HepG2 (cell line): ENCODE data around the gene ZNF48. TPM values are rescaled to one million over a fixed set of nuclear protein-coding genes. Genes with fewer than 3 reads are reported as not detected.
A peak's percentile ranks its signal among the peaks of the same experiment; 100 is the strongest.

Experiments
- ATM ChIP-seq: fragments of 450-650 bp; IDR thresholded peaks from 2 replicates; pipeline ENCODE4 v1.7.1; 2017; ENCODE audit warnings: mild to moderate bottlenecking, borderline replicate concordance
- CAMTA2 ChIP-seq: sonication (generic); formaldehyde crosslinking; IDR thresholded peaks from 2 replicates; pipeline ENCODE4 v1.4.0; 2020; ENCODE audit warnings: mild to moderate bottlenecking, missing genetic modification reagents, borderline replicate concordance
- CHD4 ChIP-seq: fragments of 200-600 bp; sonication (generic); IDR thresholded peaks from 2 replicates; pipeline ENCODE4 v1.7.0; 2017; ENCODE audit warnings: mild to moderate bottlenecking, low read length, borderline replicate concordance
- CTCF ChIP-seq: sonication (generic); formaldehyde crosslinking; IDR thresholded peaks from 2 replicates; pipeline ENCODE4 v1.5.0; 2020; ENCODE audit warnings: mild to moderate bottlenecking, missing genetic modification reagents, moderate library complexity
- ETV6 ChIP-seq: sonication (generic); formaldehyde crosslinking; conservative IDR thresholded peaks from 2 replicates; pipeline ENCODE4 v1.4.0; 2020; ENCODE audit warnings: missing genetic modification reagents
- HHEX ChIP-seq: IDR thresholded peaks from 2 replicates; pipeline ENCODE4 v1.6.1; 2016; ENCODE audit warnings: control low read depth
- IKZF4 ChIP-seq: sonication (generic); formaldehyde crosslinking; IDR thresholded peaks from 2 replicates; pipeline ENCODE4 v1.5.1; 2020; ENCODE audit warnings: borderline replicate concordance, mild to moderate bottlenecking, low read depth, missing genetic modification reagents; ENCODE audit errors: not compliant biosample characterization
- KDM6A ChIP-seq: IDR thresholded peaks from 2 replicates; pipeline ENCODE4 v1.6.1; 2016; ENCODE audit warnings: low read depth
- KMT2A ChIP-seq: sonication (generic); formaldehyde crosslinking; IDR thresholded peaks from 2 replicates; pipeline ENCODE4 v1.4.0; 2020; ENCODE audit warnings: missing genetic modification reagents
- NFIB ChIP-seq: sonication (generic); formaldehyde crosslinking; IDR thresholded peaks from 2 replicates; pipeline ENCODE4 v1.9.0; 2021; ENCODE audit warnings: missing genetic modification reagents, mild to moderate bottlenecking, borderline replicate concordance
- RBM22 ChIP-seq: fragments of 200-400 bp; formaldehyde crosslinking; optimal IDR thresholded peaks from 2 replicates; pipeline ENCODE3; 2017; ENCODE audit warnings: mild to moderate bottlenecking, low read length, moderate library complexity
- RNF219 ChIP-seq: sonication (generic); formaldehyde crosslinking; IDR thresholded peaks from 2 replicates; pipeline ENCODE4 v1.5.0; 2020; ENCODE audit warnings: mild to moderate bottlenecking, missing genetic modification reagents
- SNRNP70 ChIP-seq: fragments of 200-400 bp; formaldehyde crosslinking; IDR thresholded peaks from 2 replicates; pipeline ENCODE4 v1.6.1; 2017; ENCODE audit warnings: mild to moderate bottlenecking, low read depth, low read length, moderate library complexity
- SP2 ChIP-seq: sonication (generic); formaldehyde crosslinking; IDR thresholded peaks from 2 replicates; pipeline ENCODE4 v1.5.1; 2020; ENCODE audit warnings: mild to moderate bottlenecking, missing genetic modification reagents
- TAF15 ChIP-seq: fragments of 200-400 bp; formaldehyde crosslinking; IDR thresholded peaks from one replicate; pipeline ENCODE4 v1.6.1; 2018; ENCODE audit warnings: mild to moderate bottlenecking, low read depth, low read length; ENCODE audit not compliant: poor library complexity, severe bottlenecking
- TRIM24 ChIP-seq: sonication (generic); formaldehyde crosslinking; IDR thresholded peaks from 2 replicates; pipeline ENCODE4 v1.8.0; 2022; ENCODE audit warnings: mild to moderate bottlenecking, missing genetic modification reagents
- ZNF274 ChIP-seq: sonication (generic); formaldehyde crosslinking; IDR thresholded peaks from 2 replicates; pipeline ENCODE4 v1.5.1; 2020; ENCODE audit warnings: mild to moderate bottlenecking, missing genetic modification reagents
- ZNF460 ChIP-seq: sonication (generic); formaldehyde crosslinking; IDR thresholded peaks from 2 replicates; pipeline ENCODE4 v1.5.1; 2020; ENCODE audit warnings: missing genetic modification reagents, mild to moderate bottlenecking, borderline replicate concordance
- ZNF709 ChIP-seq: sonication (generic); formaldehyde crosslinking; IDR thresholded peaks from 2 replicates; pipeline ENCODE4 v1.5.0; 2020; ENCODE audit warnings: mild to moderate bottlenecking, missing genetic modification reagents
- ZNF720 ChIP-seq: sonication (generic); formaldehyde crosslinking; IDR thresholded peaks from 2 replicates; pipeline ENCODE4 v1.4.0; 2020; ENCODE audit warnings: missing genetic modification reagents
- ZNF737 ChIP-seq: sonication (generic); formaldehyde crosslinking; IDR thresholded peaks from 2 replicates; pipeline ENCODE4 v1.5.0; 2020; ENCODE audit warnings: missing genetic modification reagents, mild to moderate bottlenecking, borderline replicate concordance
- ZNF777 ChIP-seq: sonication (generic); formaldehyde crosslinking; IDR thresholded peaks from 2 replicates; pipeline ENCODE4 v1.4.0; 2020; ENCODE audit warnings: missing genetic modification reagents
- ZZZ3 ChIP-seq: sonication (generic); formaldehyde crosslinking; IDR thresholded peaks from 2 replicates; pipeline ENCODE4 v1.4.0; 2020; ENCODE audit warnings: missing genetic modification reagents, mild to moderate bottlenecking, borderline replicate concordance
- polyA plus RNA-seq, 8 experiments: library from polyadenylated mRNA; depleted of rRNA in 3 of 8; stranded (reverse) in 7 of 8; unstranded in 1 of 8; fragments of >200 nt; fragmentation: Illumina TruSeq in 4 of 8; extraction: Trizol in 4 of 8; gene quantifications; 2 replicates each; pipeline versions ENCODE4 v1.2.1 to v1.2.3, GENCODE V29; 2011 to 2016; ENCODE audit warnings: low read depth in 4 of 8, missing spikeins in 1 of 8, mixed read lengths in 1 of 8; ENCODE audit not compliant: insufficient read depth in 1 of 8
- total RNA-seq, 5 experiments: library from RNA; depleted of rRNA; stranded (reverse); fragments of >200 nt; fragmentation: Illumina TruSeq; extraction: Trizol; gene quantifications; 2 replicates each; pipeline ENCODE4 v1.2.3, GENCODE V29; 2016; ENCODE audit warnings: low read depth in 1 of 5
- TF ChIP-seq, protein P1 (sequence below): sonication (generic); formaldehyde crosslinking; IDR thresholded peaks from 2 replicates; pipeline ENCODE4 v1.4.0; 2020; ENCODE audit warnings: missing genetic modification reagents
- TF ChIP-seq, protein P2 (sequence below): sonication (generic); formaldehyde crosslinking; IDR thresholded peaks from 2 replicates; pipeline ENCODE4 v1.4.0; 2020; ENCODE audit warnings: missing genetic modification reagents, low read depth, mild to moderate bottlenecking, borderline replicate concordance

Gene ZNF48
- total and polyA plus RNA-seq, 2 of the 13 experiments (the other 11 are each of a cell fraction or from before 2014, with no cell fraction given) = 9.9 to 12.3 TPM

GRCh38 chr16:30395155-30395991 lies at the start of gene ZNF48 (continued):
- TF ChIP-seq CHD4 (no peak), ZNF460 (CRISPR knock-in tag) (no peak), RBM22 (no peak), TAF15 (peak; percentile 9), NFIB (no peak), KDM6A (CRISPR knock-in tag) (no peak), ZNF709 (no peak), CTCF (CRISPR knock-in tag) (peak; percentile 78), ZNF737 (CRISPR knock-in tag) (0 out of 2 replicates have a peak, but pooled peaks have one; percentile 47), ZNF720 (CRISPR knock-in tag) (no peak), HHEX (CRISPR knock-in tag) (no peak), RNF219 (CRISPR knock-in tag) (no peak), TRIM24 (CRISPR knock-in tag) (no peak), ZZZ3 (CRISPR knock-in tag) (no peak; the same call in 1 of the 2 replicates), ZNF274 (CRISPR knock-in tag) (no peak), CAMTA2 (CRISPR knock-in tag) (peak; percentile 54; the same call in 1 of the 2 replicates), SNRNP70 (no peak), ATM (no peak), ETV6 (CRISPR knock-in tag) (no peak; the same call in 1 of the 2 replicates), SP2 (CRISPR knock-in tag) (peak; percentile 78), IKZF4 (peak; percentile 79), KMT2A (CRISPR knock-in tag) (peak; percentile 34), ZNF777 (peak; percentile 83)
- TF ChIP-seq, protein P1, sequence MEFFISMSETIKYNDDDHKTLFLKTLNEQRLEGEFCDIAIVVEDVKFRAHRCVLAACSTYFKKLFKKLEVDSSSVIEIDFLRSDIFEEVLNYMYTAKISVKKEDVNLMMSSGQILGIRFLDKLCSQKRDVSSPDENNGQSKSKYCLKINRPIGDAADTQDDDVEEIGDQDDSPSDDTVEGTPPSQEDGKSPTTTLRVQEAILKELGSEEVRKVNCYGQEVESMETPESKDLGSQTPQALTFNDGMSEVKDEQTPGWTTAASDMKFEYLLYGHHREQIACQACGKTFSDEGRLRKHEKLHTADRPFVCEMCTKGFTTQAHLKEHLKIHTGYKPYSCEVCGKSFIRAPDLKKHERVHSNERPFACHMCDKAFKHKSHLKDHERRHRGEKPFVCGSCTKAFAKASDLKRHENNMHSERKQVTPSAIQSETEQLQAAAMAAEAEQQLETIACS (CRISPR knock-in tag) = peak; percentile 48
- TF ChIP-seq, protein P2, sequence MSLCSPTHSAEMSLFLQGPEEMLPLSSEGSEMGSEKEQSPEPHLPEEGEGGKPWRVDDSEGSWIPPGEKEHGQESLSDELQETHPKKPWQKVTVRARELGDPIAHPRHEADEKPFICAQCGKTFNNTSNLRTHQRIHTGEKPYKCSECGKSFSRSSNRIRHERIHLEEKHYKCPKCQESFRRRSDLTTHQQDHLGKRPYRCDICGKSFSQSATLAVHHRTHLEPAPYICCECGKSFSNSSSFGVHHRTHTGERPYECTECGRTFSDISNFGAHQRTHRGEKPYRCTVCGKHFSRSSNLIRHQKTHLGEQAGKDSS (CRISPR knock-in tag) = no peak; the same call in 1 of the 2 replicates
